Activated CD4-positive, alpha-beta T cell treated with anti-CD3 and anti-CD28 coated beads for 24 hours (primary cell): Measurements from ENCODE around the gene COPS7A.
A peak's percentile ranks its signal among the peaks of the same experiment; 100 is the strongest.

Experiments
- DNase-seq, 2 donors: peaks; one replicate each; pipeline ENCODE4 v3.0.0-alpha.2; 2020; ENCODE audit warnings: low read depth in 2 of 2

Gene COPS7A

GRCh38 chr12:6769666-6770065 lies 45.8 kb downstream of the COPS7A start:
- no peak for DNase-seq

GRCh38 chr12:6770094-6770493 lies 46.2 kb downstream of the COPS7A start:
- DNase-seq, result no peak

GRCh38 chr12:6770600-6770999 lies 46.8 kb downstream of the COPS7A start:
- DNase-seq, result no peak

- DNase-seq, result no peak
Measured at GRCh38 chr12:6771091-6771495, 47.2 kb downstream of the COPS7A start.

- no peak for DNase-seq
Measured at GRCh38 chr12:6771509-6772330, 47.9 kb downstream of the COPS7A start.

- peak in 1 of 2 donors; percentile 68 for DNase-seq
Measured at GRCh38 chr12:6772331-6772695, 48.5 kb downstream of the COPS7A start, which contains the start of gene LAG3. TSS of gene LAG3 (plus strand) at chr12:6772520. CDS start at chr12:6772853, 333 bp downstream.

- no peak for DNase-seq
Measured at GRCh38 chr12:6772726-6773589, 49.1 kb downstream of the COPS7A start.

GRCh38 chr12:6773590-6774351 lies 49.9 kb downstream of the COPS7A start:
- no peak for DNase-seq

- no peak for DNase-seq
Measured at GRCh38 chr12:6774499-6775062, 50.7 kb downstream of the COPS7A start.

GRCh38 chr12:6775185-6776174 lies 51.6 kb downstream of the COPS7A start:
- DNase-seq, result no peak

- no peak for DNase-seq
Measured at GRCh38 chr12:6777386-6777785, 53.5 kb downstream of the COPS7A start.

GRCh38 chr12:6778217-6778573 lies 54.3 kb downstream of the COPS7A start:
- no peak for DNase-seq

GRCh38 chr12:6778574-6779550 lies 55.0 kb downstream of the COPS7A start:
- peak; percentile 81 to 88 for DNase-seq

- no peak for DNase-seq
Measured at GRCh38 chr12:6779708-6780432, 56.0 kb downstream of the COPS7A start.

- no peak for DNase-seq
Measured at GRCh38 chr12:6780573-6780972, 56.7 kb downstream of the COPS7A start.
